PC-3 (cell line): ENCODE results near the gene LRRC8B. TPM values are rescaled to one million over a fixed set of nuclear protein-coding genes. Genes with fewer than 3 reads are reported as not detected.
"Not testable (repeated sequence)": the region's sequence is repeated elsewhere in the genome, so short reads cannot be mapped to it uniquely, and the experiment has no call there.

ENCODE experiments used
- ATAC-seq: fragments of 200-7000 bp; cut with Tn5 transposase; 2 replicates; pipeline ENCODE4 v1.9.1; 2020; ENCODE audit warnings: mild to moderate bottlenecking, moderate library complexity
- BruUV-seq: library from RNA; stranded (reverse); fragments of 400-500 nt; replicated peaks from 2 replicates; lab custom pipeline; 2021; lab: Mats Ljungman, UMichigan
- CTCF ChIA-PET: fragments of 300-600 bp; sonication (Branson Sonifier 250); formaldehyde crosslinking; loops from one replicate; lab custom pipeline; 2022; ENCODE audit warnings: antibody characterized with exemption; lab: Charles Lee
- POLR2A ChIA-PET: fragments of 300-600 bp; sonication (Branson Sonifier 250); formaldehyde crosslinking; loops from one replicate; lab custom pipeline; 2022; ENCODE audit warnings: antibody characterized with exemption; ENCODE audit not compliant: unreplicated experiment; lab: Charles Lee
- DNase-seq: peaks from one replicate; pipeline ENCODE4 v3.0.0-alpha.2; 2015
- H2AFZ ChIP-seq: fragments of 300-600 bp; sonication (generic); 2 replicates; pipeline ENCODE4 v1.6.0; 2016; ENCODE audit warnings: antibody characterized with exemption, low read length
- H3F3A ChIP-seq: fragments of 300-600 bp; sonication (generic); one replicate; pipeline ENCODE4 v1.6.0; 2017; ENCODE audit warnings: antibody characterized with exemption, low read length, control low read depth, mild to moderate bottlenecking; ENCODE audit not compliant: unreplicated experiment
- H3K27ac ChIP-seq: fragments of 300-600 bp; sonication (generic); 2 replicates; pipeline ENCODE4 v1.5.1; 2016; ENCODE audit warnings: mild to moderate bottlenecking, low read length
- H3K27me3 ChIP-seq: fragments of 300-600 bp; sonication (generic); 2 replicates; pipeline ENCODE4 v1.6.1; 2016; ENCODE audit warnings: low read length, mixed read lengths
- H3K36me3 ChIP-seq: fragments of 300-600 bp; sonication (generic); 2 replicates; pipeline ENCODE4 v1.6.1; 2016; ENCODE audit warnings: low read depth, mixed run types, low read length, mixed read lengths
- H3K4me1 ChIP-seq: fragments of 300-600 bp; sonication (generic); 2 replicates; pipeline ENCODE4 v1.5.1; 2016; ENCODE audit warnings: low read length; ENCODE audit not compliant: insufficient read depth
- H3K4me2 ChIP-seq: fragments of 300-600 bp; sonication (generic); 2 replicates; pipeline ENCODE4 v1.6.0; 2016; ENCODE audit warnings: low read length
- H3K4me3 ChIP-seq: fragments of 300-600 bp; sonication (generic); 2 replicates; pipeline ENCODE4 v1.5.1; 2016; ENCODE audit warnings: mild to moderate bottlenecking, low read length, mixed read lengths
- H3K79me2 ChIP-seq: fragments of 300-600 bp; sonication (generic); 2 replicates; pipeline ENCODE4 v1.6.1; 2017; ENCODE audit warnings: low read length, mixed read lengths
- H3K9ac ChIP-seq: fragments of 300-600 bp; sonication (generic); 2 replicates; pipeline ENCODE4 v1.6.0; 2016; ENCODE audit warnings: mild to moderate bottlenecking, low read length
- H3K9me2 ChIP-seq: fragments of 300-600 bp; sonication (generic); replicated peaks from 2 replicates; pipeline ENCODE4 v1.6.1; 2016; ENCODE audit warnings: mixed run types, low read length, mixed read lengths
- H3K9me3 ChIP-seq: fragments of 300-600 bp; sonication (generic); 2 replicates; pipeline ENCODE4 v1.6.1; 2016; ENCODE audit warnings: low read length, mixed read lengths
- H4K20me1 ChIP-seq: fragments of 300-600 bp; sonication (generic); 2 replicates; pipeline ENCODE4 v1.6.1; 2016; ENCODE audit warnings: low read length, mixed read lengths
- EZH2 ChIP-seq: fragments of 300-600 bp; sonication (generic); IDR thresholded peaks from one replicate; pipeline ENCODE4 v1.6.1; 2017; ENCODE audit warnings: antibody characterized with exemption, mild to moderate bottlenecking, low read length; ENCODE audit not compliant: unreplicated experiment
- EZH2phosphoT487 ChIP-seq: fragments of 300-600 bp; sonication (generic); IDR thresholded peaks from 2 replicates; pipeline ENCODE4 v1.6.1; 2018; ENCODE audit warnings: mild to moderate bottlenecking, antibody characterized with exemption, low read length, borderline replicate concordance
- intact Hi-C: fragments of 100-400 bp; cut with micrococcal nuclease; formaldehyde crosslinking; loops from 2 replicates; pipeline ENCODE4 v1.9.0; 2023
- total RNA-seq: library from RNA; depleted of rRNA; stranded (reverse); fragments of >200 nt; gene quantifications from 2 replicates; pipeline ENCODE4 v1.2.3, GENCODE V29; 2014
- TF ChIP-seq, protein P1 (sequence below): fragments of 300-600 bp; sonication (generic); conservative IDR thresholded peaks from 2 replicates; pipeline ENCODE4 v1.5.1; 2017; ENCODE audit warnings: antibody characterized with exemption, low read depth, mild to moderate bottlenecking, low read length

Gene LRRC8B
- total RNA-seq, 1 experiment from 2014 or later = 8.4 TPM

- DNase-seq = peak; percentile 66
- ATAC-seq = peak; percentile 23
- intact Hi-C loops = loop anchor here (1.0 kb wide), 1 partner anchor 79 kb away; no protein-coding TSS in a partner anchor
Observed at GRCh38 chr1:89519779-89520358, 4.8 kb upstream of the LRRC8B start.

DNA sequence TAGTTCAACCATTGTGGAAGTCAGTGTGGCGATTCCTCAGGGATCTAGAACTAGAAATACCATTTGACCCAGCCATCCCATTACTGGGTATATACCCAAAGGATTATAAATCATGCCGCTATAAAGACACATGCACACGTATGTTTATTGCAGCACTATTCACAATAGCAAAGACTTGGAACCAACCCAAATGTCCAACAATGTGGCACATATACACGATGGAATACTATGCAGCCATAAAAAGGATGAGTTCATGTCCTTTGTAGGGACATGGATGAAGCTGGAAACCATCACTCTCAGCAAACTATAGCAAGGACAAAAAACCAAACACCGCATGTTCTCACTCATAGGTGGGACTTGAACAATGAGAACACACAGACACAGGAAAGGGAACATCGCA lies 2.7 kb upstream of the LRRC8B start:
- Histone ChIP-seq H3K4me1 (peaks cover 16% of the 10 kb centered on the region), H3K79me2 (peaks cover 20% of the 10 kb centered on the region)
- H4K20me1 ChIP-seq, ATAC-seq, H3K36me3 ChIP-seq, H2AFZ ChIP-seq, intact Hi-C loops, H3K27ac ChIP-seq, BruUV-seq, H3F3A ChIP-seq, H3K4me2 ChIP-seq, H3K4me3 ChIP-seq, H3K9me2 ChIP-seq, POLR2A ChIA-PET, H3K9ac ChIP-seq, DNase-seq, H3K27me3 ChIP-seq, CTCF ChIA-PET, H3K9me3 ChIP-seq: not testable (repeated sequence)

More at GRCh38 chr1:89519779-89520358, 4.8 kb upstream of the LRRC8B start:
- Histone ChIP-seq H3K27me3 (no peaks in the 10 kb centered on the region), H3K9me3 (no peaks in the 10 kb centered on the region), H2AFZ (no peak overlapping the region), H3K36me3 (no peaks in the 10 kb centered on the region), H3F3A (no peaks in the 10 kb centered on the region), H3K27ac (no peak overlapping the region), H3K4me2 (no peak overlapping the region), H4K20me1 (no peaks in the 10 kb centered on the region), H3K9me2 (no peaks in the 10 kb centered on the region), H3K9ac (no peak overlapping the region), H3K4me1 (peaks cover 29% of the 10 kb centered on the region), H3K4me3 (no peak overlapping the region), H3K79me2 (no peaks in the 10 kb centered on the region)
- CTCF ChIA-PET = no interaction called here
- TF ChIP-seq EZH2 = no peak
- TF ChIP-seq, protein P1, sequence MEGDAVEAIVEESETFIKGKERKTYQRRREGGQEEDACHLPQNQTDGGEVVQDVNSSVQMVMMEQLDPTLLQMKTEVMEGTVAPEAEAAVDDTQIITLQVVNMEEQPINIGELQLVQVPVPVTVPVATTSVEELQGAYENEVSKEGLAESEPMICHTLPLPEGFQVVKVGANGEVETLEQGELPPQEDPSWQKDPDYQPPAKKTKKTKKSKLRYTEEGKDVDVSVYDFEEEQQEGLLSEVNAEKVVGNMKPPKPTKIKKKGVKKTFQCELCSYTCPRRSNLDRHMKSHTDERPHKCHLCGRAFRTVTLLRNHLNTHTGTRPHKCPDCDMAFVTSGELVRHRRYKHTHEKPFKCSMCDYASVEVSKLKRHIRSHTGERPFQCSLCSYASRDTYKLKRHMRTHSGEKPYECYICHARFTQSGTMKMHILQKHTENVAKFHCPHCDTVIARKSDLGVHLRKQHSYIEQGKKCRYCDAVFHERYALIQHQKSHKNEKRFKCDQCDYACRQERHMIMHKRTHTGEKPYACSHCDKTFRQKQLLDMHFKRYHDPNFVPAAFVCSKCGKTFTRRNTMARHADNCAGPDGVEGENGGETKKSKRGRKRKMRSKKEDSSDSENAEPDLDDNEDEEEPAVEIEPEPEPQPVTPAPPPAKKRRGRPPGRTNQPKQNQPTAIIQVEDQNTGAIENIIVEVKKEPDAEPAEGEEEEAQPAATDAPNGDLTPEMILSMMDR = peak; percentile 65
- no peak for TF ChIP-seq EZH2phosphoT487
- POLR2A ChIA-PET = no interaction called here
- no TSS peak for BruUV-seq

GRCh38 chr1:89523572-89524368 lies 859 bp upstream of the LRRC8B start:
- Histone ChIP-seq H3K9me3 (no peaks in the 10 kb centered on the region), H4K20me1 (peaks cover 6% of the 10 kb centered on the region; the same call in 1 of the 2 replicates), H3K4me1 (peaks cover 23% of the 10 kb centered on the region), H2AFZ (peak overlapping the region; percentile 95), H3K9ac (peak overlapping the region; percentile 91), H3K4me2 (peak overlapping the region; percentile 98), H3K4me3 (peak overlapping the region; percentile 92), H3K9me2 (no peaks in the 10 kb centered on the region), H3K36me3 (0 out of 2 replicates have a peak, but pooled peaks cover 2% of the 10 kb centered on the region), H3F3A (no peaks in the 10 kb centered on the region), H3K27me3 (no peaks in the 10 kb centered on the region), H3K79me2 (peaks cover 38% of the 10 kb centered on the region), H3K27ac (peak overlapping the region; percentile 79)
- ATAC-seq = peak; percentile 2
- no TSS peak for BruUV-seq
- DNase-seq = peak; percentile 40
- CTCF ChIA-PET = no interaction called here
- POLR2A ChIA-PET = interaction anchor here (0.6 kb wide), 1 partner anchor 58 kb away, joined by 6 read pairs; no protein-coding TSS in a partner anchor
- TF ChIP-seq, protein P1 = no peak
- TF ChIP-seq EZH2phosphoT487 (no peak), EZH2 (no peak)
- intact Hi-C loops = loop anchor here (2.0 kb wide), 1 partner anchor 41 kb away; no protein-coding TSS in a partner anchor
